ENCODE data around the gene ZNF184.
"Not testable (repeated sequence)": the region's sequence is repeated elsewhere in the genome, so short reads cannot be mapped to it uniquely, and the experiment has no call there.

Gene ZNF184

GRCh38 chr6:27433714-27434113, 39.2 kb downstream of the ZNF184 start:
- no peak overlapping the region for H3K27ac ChIP-seq
- TF ChIP-seq CTCF (IDR thresholded peaks at IDR 0.05) (no peak), ZFX (IDR thresholded peaks at IDR 0.05; ENCODE audit: borderline replicate concordance) (no peak)

- H3K27ac ChIP-seq: no peak overlapping the region
- TF ChIP-seq ZFX (IDR thresholded peaks at IDR 0.05; ENCODE audit: borderline replicate concordance): no peak
- no peak for TF ChIP-seq CTCF (IDR thresholded peaks at IDR 0.05)
These were observed 43.9 kb downstream of the ZNF184 start for GRCh38 chr6:27428966-27429365.

- TF ChIP-seq ZFX (IDR thresholded peaks at IDR 0.05; ENCODE audit: borderline replicate concordance) (no peak), CTCF (IDR thresholded peaks at IDR 0.05) (no peak)
- no peak overlapping the region for H3K27ac ChIP-seq
These were observed 44.4 kb downstream of the ZNF184 start for GRCh38 chr6:27428502-27428901.

GRCh38 chr6:27426045-27426620, 46.8 kb downstream of the ZNF184 start:
- TF ChIP-seq CTCF (IDR thresholded peaks at IDR 0.05) (no peak), ZFX (IDR thresholded peaks at IDR 0.05; ENCODE audit: borderline replicate concordance) (no peak)

GRCh38 chr6:27424851-27425250, 48.1 kb downstream of the ZNF184 start:
- H3K27ac ChIP-seq: not testable (repeated sequence)

More at GRCh38 chr6:27426045-27426620, 46.8 kb downstream of the ZNF184 start:
- no peak overlapping the region for H3K27ac ChIP-seq

- TF ChIP-seq CTCF (IDR thresholded peaks at IDR 0.05): no peak
- no peak for TF ChIP-seq ZFX (IDR thresholded peaks at IDR 0.05; ENCODE audit: borderline replicate concordance)
These were observed 50.1 kb downstream of the ZNF184 start for GRCh38 chr6:27422651-27423332.

GRCh38 chr6:27419363-27419762, 53.5 kb downstream of the ZNF184 start:
- TF ChIP-seq CTCF (IDR thresholded peaks at IDR 0.05) (no peak), ZFX (IDR thresholded peaks at IDR 0.05; ENCODE audit: borderline replicate concordance) (no peak)
- H3K27ac ChIP-seq: no peak overlapping the region

More at GRCh38 chr6:27422651-27423332, 50.1 kb downstream of the ZNF184 start:
- no peak overlapping the region for H3K27ac ChIP-seq
